ENCODE measurements around the gene PNLIP.

The PNLIP gene

GRCh38 chr10:116545756-116546155 lies at the start of gene PNLIP:
Gene PNLIP, plus strand, starts transcription at chr10:116545931. Its CDS starts 162 bp downstream, at chr10:116546093.
- DNase-seq (ENCODE audit: low read depth): no peak

DNA sequence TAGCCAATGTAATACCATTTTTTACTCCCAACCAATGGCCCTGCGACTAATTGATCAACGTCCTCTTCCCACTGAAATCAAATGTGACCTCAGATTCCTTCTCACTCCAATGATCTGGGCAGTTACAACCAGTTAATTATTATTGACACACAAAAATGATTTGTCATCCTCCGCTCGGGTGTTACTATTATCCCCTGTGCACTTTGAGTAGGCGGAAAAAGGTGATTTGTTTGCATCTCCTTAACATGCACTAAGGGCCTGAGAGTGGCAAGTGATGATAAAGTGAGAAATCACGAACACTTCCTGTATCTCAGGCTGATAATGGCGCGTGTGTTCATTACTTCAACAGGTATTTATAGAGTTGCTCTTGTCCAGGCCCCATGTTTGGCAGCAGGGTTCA lies 40.9 kb upstream of the PNLIP start:
- no peak for DNase-seq (ENCODE audit: low read depth)

GRCh38 chr10:116510565-116510964 lies 35.2 kb upstream of the PNLIP start:
- DNase-seq (ENCODE audit: low read depth): no peak

DNA sequence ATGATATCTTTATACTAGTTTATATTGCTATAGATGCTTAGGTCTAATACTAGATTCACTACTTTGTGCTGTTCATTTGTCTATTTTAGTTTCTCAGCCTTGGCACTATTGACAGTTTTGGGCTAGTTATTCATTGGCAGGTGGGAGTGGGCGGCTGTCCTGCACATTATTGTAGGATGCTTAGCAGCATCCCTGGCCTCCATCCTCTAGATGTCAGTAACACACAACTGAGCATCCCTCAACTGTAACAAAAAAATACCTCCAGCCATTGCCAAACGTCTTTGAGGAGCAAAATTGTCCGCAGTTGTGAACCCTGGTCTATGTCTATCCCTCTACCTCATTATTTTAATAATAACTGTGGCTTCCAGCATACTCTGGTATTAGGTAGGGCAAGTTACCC lies 34.4 kb upstream of the PNLIP start:
- no peak for DNase-seq (ENCODE audit: low read depth)

- peak; percentile 10 for DNase-seq (ENCODE audit: low read depth)
These were observed 24.1 kb upstream of the PNLIP start for GRCh38 chr10:116521424-116522290.

GRCh38 chr10:116522803-116523381 lies 22.8 kb upstream of the PNLIP start:
- no peak for DNase-seq (ENCODE audit: low read depth)

- no peak for DNase-seq (ENCODE audit: low read depth)
These were observed 21.0 kb upstream of the PNLIP start for GRCh38 chr10:116524736-116525135.

- DNase-seq (ENCODE audit: low read depth): no peak
These were observed 19.5 kb upstream of the PNLIP start for GRCh38 chr10:116526219-116526618.

DNA sequence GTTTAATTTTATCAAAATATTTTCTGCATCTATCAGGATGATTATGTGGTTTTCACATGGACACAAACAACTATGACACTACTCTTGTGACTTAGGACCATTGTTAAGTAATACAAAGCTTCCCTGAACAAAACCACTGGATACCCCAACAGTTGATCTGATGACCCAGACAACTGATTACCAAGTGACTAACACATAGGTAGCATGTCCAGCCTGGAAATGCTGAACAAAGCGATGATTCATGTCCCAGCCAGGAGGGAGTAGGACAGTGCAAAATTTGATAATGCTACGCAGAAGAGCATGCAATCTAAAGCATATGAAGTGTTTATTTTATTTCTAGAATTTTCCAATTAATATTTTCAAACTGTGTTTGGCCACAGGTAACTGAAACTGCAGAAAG lies 8.9 kb upstream of the PNLIP start:
- DNase-seq (ENCODE audit: low read depth): no peak

- no peak for DNase-seq (ENCODE audit: low read depth)
These were observed 7.3 kb upstream of the PNLIP start for GRCh38 chr10:116538456-116538855.

DNA sequence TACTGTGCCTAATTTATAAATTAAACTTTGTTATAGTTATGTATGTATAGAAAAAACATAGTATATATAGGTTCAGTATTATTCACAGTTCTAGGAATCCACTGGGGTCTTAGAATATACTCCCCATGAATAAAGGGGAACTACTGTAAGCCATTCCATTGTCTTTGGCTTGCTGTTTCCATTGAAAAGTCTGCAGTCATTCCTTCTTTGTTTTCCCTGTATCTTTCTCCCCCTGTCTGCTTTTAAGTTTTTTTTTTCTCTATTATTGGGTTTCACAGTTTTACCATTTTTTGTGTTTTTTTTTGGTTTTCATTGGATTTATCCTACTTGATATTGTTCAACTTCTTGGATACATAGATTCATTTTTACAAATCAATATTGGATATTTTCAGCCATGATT lies 6.7 kb upstream of the PNLIP start:
- no peak for DNase-seq (ENCODE audit: low read depth)

DNA sequence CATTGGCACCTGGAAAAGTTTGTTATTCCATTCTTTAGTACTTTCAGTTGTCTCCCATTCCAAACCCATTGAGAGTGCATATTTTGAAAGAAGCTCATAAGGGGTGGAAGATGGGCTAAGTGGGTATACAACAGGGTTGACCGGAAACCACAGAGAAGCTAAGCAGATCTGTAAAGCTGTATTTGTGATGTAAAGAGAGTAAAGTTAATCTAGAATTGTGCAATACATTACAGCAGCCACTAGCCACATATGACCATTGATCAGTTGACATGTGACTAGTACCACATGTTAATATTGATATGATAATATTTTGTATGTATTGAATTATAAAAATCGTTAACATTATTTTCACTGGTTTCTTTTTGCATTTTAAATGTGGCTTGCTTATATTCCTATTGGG lies 4.9 kb upstream of the PNLIP start:
- DNase-seq (ENCODE audit: low read depth): no peak

- DNase-seq (ENCODE audit: low read depth): no peak
These were observed 3.6 kb upstream of the PNLIP start for GRCh38 chr10:116542007-116542677.

GRCh38 chr10:116545122-116545521 lies 609 bp upstream of the PNLIP start:
- DNase-seq (ENCODE audit: low read depth): no peak

- DNase-seq (ENCODE audit: low read depth): no peak
These were observed 2.6 kb downstream of the PNLIP start for GRCh38 chr10:116548301-116548700.

DNA sequence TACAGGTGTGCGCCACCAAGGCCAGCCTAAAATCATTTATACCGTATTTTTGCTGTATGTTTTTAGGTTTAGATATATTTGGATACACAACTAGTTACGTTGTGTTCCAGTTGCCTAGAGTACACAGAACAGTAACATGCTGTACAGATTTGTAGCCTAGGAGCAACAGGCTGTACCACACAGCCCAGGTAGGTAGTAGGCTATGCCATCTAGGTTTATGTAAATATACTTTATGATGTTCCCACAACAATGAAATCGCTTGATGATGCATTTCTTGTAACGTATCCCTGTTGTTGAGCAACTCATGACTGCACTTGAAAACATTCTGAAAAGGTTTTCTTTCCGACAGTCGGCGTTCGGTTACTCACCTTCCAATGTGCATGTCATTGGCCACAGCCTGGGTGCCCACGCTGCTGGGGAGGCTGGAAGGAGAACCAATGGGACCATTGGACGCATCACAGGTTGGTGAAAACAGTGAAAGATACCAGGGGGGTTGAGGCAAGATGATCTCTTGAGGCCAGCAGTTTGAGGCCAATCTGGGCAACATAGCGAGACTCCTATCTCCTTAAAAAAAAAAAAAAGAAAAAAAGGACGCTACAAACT lies 7.7 kb downstream of the PNLIP start:
- no peak for DNase-seq (ENCODE audit: low read depth)

GRCh38 chr10:116554628-116555027 lies 8.9 kb downstream of the PNLIP start:
- no peak for DNase-seq (ENCODE audit: low read depth)

DNA sequence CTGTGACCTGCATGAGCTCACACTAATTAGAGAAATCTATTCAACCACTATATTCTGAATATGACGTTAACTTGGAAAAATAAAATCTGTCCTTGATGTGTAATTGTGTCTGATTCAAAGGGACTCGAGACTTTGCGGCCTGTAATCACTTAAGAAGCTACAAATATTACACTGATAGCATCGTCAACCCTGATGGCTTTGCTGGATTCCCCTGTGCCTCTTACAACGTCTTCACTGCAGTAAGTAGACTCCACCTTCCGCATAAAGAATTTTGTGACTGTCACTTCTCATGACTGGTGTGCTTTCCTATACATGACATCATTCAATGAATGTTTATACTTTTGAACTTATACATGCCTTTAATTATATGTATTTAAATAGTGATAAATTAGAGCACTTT lies 10.1 kb downstream of the PNLIP start:
- no peak for DNase-seq (ENCODE audit: low read depth)

GRCh38 chr10:116557305-116557880 lies 11.7 kb downstream of the PNLIP start:
- DNase-seq (ENCODE audit: low read depth): no peak

- DNase-seq (ENCODE audit: low read depth): no peak
These were observed 19.8 kb downstream of the PNLIP start for GRCh38 chr10:116565534-116565933.

DNA sequence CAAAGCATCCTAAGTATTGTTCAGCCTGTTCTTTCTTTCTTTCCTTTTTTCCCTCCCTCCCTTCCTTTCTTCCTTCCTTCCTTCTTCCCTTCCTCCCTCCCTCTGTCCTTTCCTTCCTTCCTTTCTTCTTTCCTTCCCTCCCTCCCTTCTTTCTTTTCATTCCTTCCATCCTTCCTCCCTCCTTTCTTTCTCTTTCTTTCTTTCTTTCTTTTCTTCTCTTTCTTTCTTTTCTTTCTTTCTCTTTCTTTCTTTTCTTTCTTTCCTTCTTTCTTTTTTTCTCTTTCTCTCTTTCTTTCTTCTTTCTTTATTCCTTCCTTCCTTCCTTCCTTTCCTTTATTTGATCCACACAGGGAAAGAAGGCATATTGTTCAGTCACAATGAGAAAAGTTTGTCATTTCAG lies 21.2 kb downstream of the PNLIP start:
- no peak for DNase-seq (ENCODE audit: low read depth)

GRCh38 chr10:116567335-116567734 lies 21.6 kb downstream of the PNLIP start:
- DNase-seq (ENCODE audit: low read depth): no peak
